Upper lobe of left lung (tissue), 6 donors: Measurements from ENCODE around the gene NPR2. TPM values are rescaled to one million over a fixed set of nuclear protein-coding genes. Genes with fewer than 3 reads are reported as not detected.

Experiments used
- ATAC-seq, 2 donors: fragments of 200-7000 bp; cut with Tn5 transposase; one replicate each; pipeline ENCODE4 v1.9.1; 2022; ENCODE audit warnings: mild to moderate bottlenecking in 2 of 2, moderate library complexity in 2 of 2; ENCODE audit not compliant: low FRiP score in 2 of 2
- DNase-seq, 2 donors: peaks; one replicate each; pipeline ENCODE4 v3.0.0-alpha.2; 2019 to 2020
- H3K27ac ChIP-seq, 4 donors: fragments of 200-600 bp; sonication (generic); one replicate each; pipeline ENCODE4 v1.5.1; 2016 to 2019
- H3K27me3 ChIP-seq, 4 donors: fragments of 200-600 bp; sonication (generic); one replicate each; pipeline ENCODE4 v1.5.1; 2017 to 2019
- H3K36me3 ChIP-seq, 4 donors: fragments of 200-600 bp; sonication (generic); one replicate each; pipeline ENCODE4 v1.5.1; 2016 to 2019
- H3K4me1 ChIP-seq, 4 donors: fragments of 200-600 bp; sonication (generic); one replicate each; pipeline ENCODE4 v1.5.1; 2018 to 2019
- H3K4me3 ChIP-seq, 4 donors: fragments of 200-600 bp; sonication (generic); one replicate each; pipeline ENCODE4 v1.5.1; 2017 to 2019; ENCODE audit warnings: mild to moderate bottlenecking in 2 of 4, moderate library complexity in 1 of 4
- H3K9me3 ChIP-seq, 4 donors: fragments of 200-600 bp; sonication (generic); one replicate each; pipeline ENCODE4 v1.5.1; 2018 to 2019
- EP300 ChIP-seq, 4 donors: sonication (generic); formaldehyde crosslinking; IDR thresholded peaks; one replicate each; pipeline ENCODE4 v1.5.1; 2017; ENCODE audit warnings: antibody characterized with exemption in 4 of 4, control low read depth in 2 of 4
- POLR2A ChIP-seq, 4 donors: fragments of 450-650 bp; IDR thresholded peaks; one replicate each; pipeline ENCODE4 v1.5.1; 2016 to 2017; ENCODE audit warnings: antibody characterized with exemption in 4 of 4, mild to moderate bottlenecking in 2 of 4
- POLR2AphosphoS5 ChIP-seq, 2 donors: sonication (generic); formaldehyde crosslinking; IDR thresholded peaks; one replicate each; pipeline ENCODE4 v1.5.1; 2017; ENCODE audit warnings: antibody characterized with exemption in 2 of 2
- WGBS, 2 donors: methylation state at CpG; one replicate each; pipeline ENCODE4 v1.1.5; 2017 to 2018; 5-methylcytosine and 5-hydroxymethylcytosine counted together
- small RNA-seq, 4 donors: library from RNA; depleted of rRNA; stranded (forward); fragments of <200 nt; gene quantifications; one replicate each; pipeline ENCODE3, GENCODE V24; 2016
- total RNA-seq, 6 donors: library from RNA; depleted of rRNA in 4 of 6; stranded (reverse); fragments of >200 nt in 4 of 6; gene quantifications; one replicate each; pipeline versions ENCODE4 v1.1.0 to v1.2.1, GENCODE V29; 2016 to 2021
- TF ChIP-seq, protein P1 (sequence below), 6 experiments: fragments of 450-650 bp in 4 of 6; fragments of 200-600 bp in 2 of 6; sonication (generic) in 2 of 6; IDR thresholded peaks; one replicate each; pipeline ENCODE4 v1.5.1; 2016 to 2019; ENCODE audit warnings: antibody characterized with exemption in 6 of 6
- donor health status: DM: no; HTN: no; CAD: no; lungs with moderate emphysema.
- donor health status: DM: no; HTN: yes; CAD: no; lungs with severe emphysema.

NPR2 gene
- total RNA-seq, 6 donors from 2014 or later: 8.3 to 46.1 (median 13.1) TPM

DNA sequence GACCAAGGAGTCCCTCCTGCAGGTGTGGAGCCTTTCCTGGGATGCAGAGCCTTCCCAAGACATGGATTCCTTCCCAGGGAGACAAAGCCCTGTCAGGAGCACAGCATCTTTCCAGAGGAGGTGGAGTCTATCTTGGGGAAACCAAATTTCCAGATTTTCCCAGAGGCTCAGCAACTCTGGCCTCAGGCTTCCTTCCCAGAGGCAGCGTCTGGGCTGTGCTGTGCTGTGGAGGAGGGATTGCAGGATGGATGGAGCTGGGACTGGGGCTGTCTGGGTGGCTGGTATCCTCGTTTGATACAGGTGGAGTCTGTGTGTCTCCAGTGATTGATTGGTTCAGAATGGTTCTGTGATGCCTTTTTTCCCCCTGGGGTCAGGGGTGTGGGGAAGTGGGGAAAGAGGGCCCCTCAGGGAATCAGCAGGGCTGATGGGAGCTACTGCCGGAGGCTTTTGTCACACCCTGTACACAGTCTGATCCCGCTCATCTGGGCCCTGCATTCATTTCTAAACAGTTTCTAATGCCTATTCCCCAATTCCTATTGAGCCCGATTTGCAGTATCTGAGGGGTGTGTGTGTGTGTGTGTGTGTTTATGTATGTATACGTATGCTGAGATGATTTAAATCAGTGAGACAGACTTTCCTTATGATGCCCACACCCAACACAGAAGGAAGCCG lies 62.8 kb downstream of the NPR2 start:
- no peaks in the 10 kb centered on the region for H3K9me3 ChIP-seq
- no peaks in the 10 kb centered on the region for H3K4me1 ChIP-seq
- no peak overlapping the region for H3K27ac ChIP-seq
- 92 to 95% methylated on average over 6 to 7 of the region's 7 CpGs for whole genome bisulfite sequencing, 2 donors
- ATAC-seq: no peak
- H3K4me3 ChIP-seq: no peak overlapping the region
- DNase-seq: no peak
- peaks cover 0 to 7% (median 2%) of the 10 kb centered on the region in 4 donors for H3K36me3 ChIP-seq
- no peak for TF ChIP-seq EP300 (IDR thresholded peaks at IDR 0.05)
- TF ChIP-seq, protein P1, sequence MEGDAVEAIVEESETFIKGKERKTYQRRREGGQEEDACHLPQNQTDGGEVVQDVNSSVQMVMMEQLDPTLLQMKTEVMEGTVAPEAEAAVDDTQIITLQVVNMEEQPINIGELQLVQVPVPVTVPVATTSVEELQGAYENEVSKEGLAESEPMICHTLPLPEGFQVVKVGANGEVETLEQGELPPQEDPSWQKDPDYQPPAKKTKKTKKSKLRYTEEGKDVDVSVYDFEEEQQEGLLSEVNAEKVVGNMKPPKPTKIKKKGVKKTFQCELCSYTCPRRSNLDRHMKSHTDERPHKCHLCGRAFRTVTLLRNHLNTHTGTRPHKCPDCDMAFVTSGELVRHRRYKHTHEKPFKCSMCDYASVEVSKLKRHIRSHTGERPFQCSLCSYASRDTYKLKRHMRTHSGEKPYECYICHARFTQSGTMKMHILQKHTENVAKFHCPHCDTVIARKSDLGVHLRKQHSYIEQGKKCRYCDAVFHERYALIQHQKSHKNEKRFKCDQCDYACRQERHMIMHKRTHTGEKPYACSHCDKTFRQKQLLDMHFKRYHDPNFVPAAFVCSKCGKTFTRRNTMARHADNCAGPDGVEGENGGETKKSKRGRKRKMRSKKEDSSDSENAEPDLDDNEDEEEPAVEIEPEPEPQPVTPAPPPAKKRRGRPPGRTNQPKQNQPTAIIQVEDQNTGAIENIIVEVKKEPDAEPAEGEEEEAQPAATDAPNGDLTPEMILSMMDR (IDR thresholded peaks at IDR 0.05): no peak
- TF ChIP-seq POLR2A (IDR thresholded peaks at IDR 0.05): no peak
- TF ChIP-seq POLR2AphosphoS5 (IDR thresholded peaks at IDR 0.05): no peak
- no peaks in the 10 kb centered on the region for H3K27me3 ChIP-seq

DNA sequence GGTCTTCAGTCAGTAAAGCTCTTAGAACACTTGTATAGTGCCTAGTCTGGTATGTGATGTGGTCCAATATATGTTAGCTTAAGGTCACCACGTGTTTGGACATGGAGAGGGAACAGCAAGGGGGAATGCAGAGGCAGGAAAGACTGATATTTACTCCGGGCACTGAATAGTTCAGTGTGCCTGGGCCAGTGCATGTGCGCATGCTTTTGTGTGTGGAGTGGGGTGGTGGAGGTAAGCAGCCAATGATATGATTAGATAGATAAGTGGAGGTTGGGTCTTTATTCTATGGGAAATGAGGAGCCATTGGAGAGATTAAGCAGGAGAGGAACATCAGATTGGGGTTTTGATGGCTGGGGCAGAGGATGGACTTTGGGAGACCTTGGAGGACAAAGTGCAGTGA lies 64.8 kb downstream of the NPR2 start:
- Histone ChIP-seq H3K4me3 (no peak overlapping the region), H3K4me1 (peaks cover 0 to 3% (median 0%) of the 10 kb centered on the region in 4 donors), H3K27ac (no peak overlapping the region), H3K27me3 (no peaks in the 10 kb centered on the region), H3K36me3 (peaks cover 0 to 7% (median 2%) of the 10 kb centered on the region in 4 donors), H3K9me3 (no peaks in the 10 kb centered on the region)
- ATAC-seq (no peak), DNase-seq (no peak)
- no peak for TF ChIP-seq POLR2AphosphoS5 (IDR thresholded peaks at IDR 0.05)
- TF ChIP-seq EP300 (IDR thresholded peaks at IDR 0.05): no peak
- TF ChIP-seq POLR2A (IDR thresholded peaks at IDR 0.05): no peak
- TF ChIP-seq, protein P1 (IDR thresholded peaks at IDR 0.05): no peak
- WGBS, 2 donors: 65 to 76% methylated on average over 3 of the region's 3 CpGs

DNA sequence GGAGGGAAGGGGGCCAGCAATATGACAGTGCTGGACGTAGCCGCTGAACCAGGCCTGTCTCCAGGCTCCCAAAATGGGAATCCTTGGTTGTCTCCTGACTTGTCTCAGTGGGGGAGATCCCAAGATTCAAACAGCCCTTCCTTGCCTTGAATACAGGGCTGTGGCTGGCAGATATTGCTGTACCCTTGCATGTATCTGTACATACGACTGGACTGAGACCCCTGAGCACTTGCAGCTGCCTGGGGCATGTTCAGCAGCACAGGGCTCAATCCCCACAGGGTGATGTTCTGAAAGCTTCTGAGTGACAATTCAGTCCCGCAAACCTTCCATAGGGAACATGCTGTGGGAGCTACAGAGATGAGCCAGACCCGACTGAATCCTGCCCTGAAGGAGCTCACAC lies 65.5 kb downstream of the NPR2 start:
- DNase-seq: no peak
- TF ChIP-seq, protein P1 (IDR thresholded peaks at IDR 0.05): no peak
- no peak for TF ChIP-seq POLR2A (IDR thresholded peaks at IDR 0.05)
- no peak for TF ChIP-seq EP300 (IDR thresholded peaks at IDR 0.05)
- TF ChIP-seq POLR2AphosphoS5 (IDR thresholded peaks at IDR 0.05): no peak
- ATAC-seq: no peak
- no peaks in the 10 kb centered on the region for H3K27me3 ChIP-seq
- H3K4me3 ChIP-seq: no peak overlapping the region
- H3K27ac ChIP-seq: no peak overlapping the region
- H3K36me3 ChIP-seq: peaks cover 0 to 7% (median 2%) of the 10 kb centered on the region in 4 donors
- H3K9me3 ChIP-seq: no peaks in the 10 kb centered on the region
- peaks cover 0 to 3% (median 0%) of the 10 kb centered on the region in 4 donors for H3K4me1 ChIP-seq
- 86 to 88% methylated on average over 2 to 5 of the region's 5 CpGs for WGBS, 2 donors

DNA sequence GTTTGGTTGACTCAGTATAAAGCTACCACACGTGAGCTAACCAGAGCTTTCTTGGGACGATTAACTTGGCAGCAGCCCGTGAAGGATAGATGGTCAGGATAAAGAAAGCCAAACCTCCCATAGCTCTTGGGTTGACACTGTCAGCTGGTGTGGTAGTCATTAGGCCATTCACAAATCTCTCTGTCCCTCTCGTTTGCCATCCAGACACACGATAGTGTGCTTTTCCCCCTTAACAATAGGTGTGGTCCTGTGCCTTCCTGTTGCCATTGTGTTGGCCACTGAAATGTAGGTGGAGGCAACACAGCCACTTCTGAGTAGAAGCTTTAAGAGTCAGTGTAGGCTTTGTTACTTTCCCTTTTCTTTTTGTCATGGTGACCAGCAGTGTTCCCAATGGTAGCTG lies 67.1 kb downstream of the NPR2 start:
- TF ChIP-seq POLR2AphosphoS5 (IDR thresholded peaks at IDR 0.05) (no peak), POLR2A (IDR thresholded peaks at IDR 0.05) (no peak), EP300 (IDR thresholded peaks at IDR 0.05) (no peak)
- TF ChIP-seq, protein P1 (IDR thresholded peaks at IDR 0.05): no peak
- Histone ChIP-seq H3K27ac (no peak overlapping the region), H3K4me1 (peaks cover 0 to 3% (median 0%) of the 10 kb centered on the region in 4 donors), H3K4me3 (no peak overlapping the region), H3K9me3 (no peaks in the 10 kb centered on the region), H3K27me3 (no peaks in the 10 kb centered on the region), H3K36me3 (peaks cover 0 to 1% (median 0%) of the 10 kb centered on the region in 4 donors)
- WGBS, 2 donors: 38 to 71% methylated on average over 2 to 5 of the region's 5 CpGs
- ATAC-seq (no peak), DNase-seq (no peak)

Small RNAs within 50 kb of the gene (small RNA-seq; reads per million reads assigned to genes)
- gene HINT2: 0 to 1.3 (median 0.33) reads per million in 4 donors

Other genes with a start within 250 kb of the NPR2 start
- 10 to 100 TPM; 36.9 to 61.9 (median 43.6) TPM for gene TESK1, start 186.3 kb upstream of the NPR2 start, total RNA-seq
- 10 to 100 TPM in 2 of 6 donors, 1 to 10 TPM in 4; 2.5 to 44.0 (median 7.2) TPM for gene CD72, start 173.2 kb upstream of the NPR2 start, total RNA-seq
- 1 to 10 TPM in 5 of 6 donors, not detected in 1; 1.1 to 3.1 (median 1.8) TPM for gene SIT1, start 140.7 kb upstream of the NPR2 start, total RNA-seq
- over 10,000 TPM in 2 of 6 donors, 1,000 to 10,000 TPM in 3, 100 to 1,000 TPM in 1; 886 to 22,003 (median 3,451) TPM for gene RMRP, start 133.6 kb upstream of the NPR2 start, total RNA-seq
- gene CCDC107, start 133.3 kb upstream of the NPR2 start, total RNA-seq: 10 to 100 TPM; 17.8 to 49.4 (median 35.1) TPM
- 1 to 10 TPM in 2 of 6 donors, under 1 TPM in 3, not detected in 1; 0.30 to 1.1 (median 0.37) TPM for gene ARHGEF39, start 126.4 kb upstream of the NPR2 start, total RNA-seq
- gene CA9, start 117.7 kb upstream of the NPR2 start, total RNA-seq: under 1 TPM in 2 of 6 donors, not detected in 4; 0.14 to 0.24 TPM
- 100 to 1,000 TPM in 5 of 6 donors, 10 to 100 TPM in 1; 89.3 to 265 (median 214) TPM for gene TPM2, start 101.7 kb upstream of the NPR2 start, total RNA-seq
- gene TLN1, start 59.4 kb upstream of the NPR2 start, total RNA-seq: 100 to 1,000 TPM; 237 to 557 (median 325) TPM
- 10 to 100 TPM; 27.2 to 61.3 (median 33.5) TPM for gene CREB3, start 58.9 kb upstream of the NPR2 start, total RNA-seq
- gene GBA2, start 42.4 kb upstream of the NPR2 start, total RNA-seq: 100 to 1,000 TPM in 1 of 6 donors, 10 to 100 TPM in 5; 60.4 to 189 (median 77.0) TPM
- 10 to 100 TPM; 20.1 to 34.4 (median 23.5) TPM for gene RGP1, start 42.3 kb upstream of the NPR2 start, total RNA-seq
- gene MSMP, start 37.3 kb upstream of the NPR2 start, total RNA-seq: 1 to 10 TPM in 2 of 6 donors, not detected in 4; 1.1 to 2.8 TPM
- 10 to 100 TPM in 3 of 6 donors, 1 to 10 TPM in 3; 2.5 to 43.0 (median 13.3) TPM for gene SPAG8, start 20.7 kb downstream of the NPR2 start, total RNA-seq
- gene HINT2, start 23.5 kb downstream of the NPR2 start, total RNA-seq: 10 to 100 TPM; 15.7 to 57.9 (median 42.2) TPM
- gene FAM221B, start 37.1 kb downstream of the NPR2 start, total RNA-seq: under 1 TPM in 2 of 6 donors, not detected in 4; 0.10 to 0.15 TPM
- 10 to 100 TPM in 3 of 6 donors, 1 to 10 TPM in 3; 6.5 to 21.0 (median 10.0) TPM for gene TMEM8B, start 37.6 kb downstream of the NPR2 start, total RNA-seq
- gene OR13J1, start 78.8 kb downstream of the NPR2 start, total RNA-seq: not detected
- 10 to 100 TPM in 4 of 6 donors, 1 to 10 TPM in 2; 2.1 to 19.1 (median 10.6) TPM for gene HRCT1, start 114.6 kb downstream of the NPR2 start, total RNA-seq
- gene SPAAR, start 117.9 kb downstream of the NPR2 start, total RNA-seq: 10 to 100 TPM in 3 of 6 donors, 1 to 10 TPM in 3; 3.3 to 19.9 (median 8.5) TPM
- gene OR2S2, start 166.6 kb downstream of the NPR2 start, total RNA-seq: not detected
- 10 to 100 TPM in 4 of 6 donors, 1 to 10 TPM in 2; 8.4 to 17.6 (median 11.0) TPM for gene RECK, start 245.3 kb downstream of the NPR2 start, total RNA-seq